LNCaP clone FGC (cell line): ENCODE measurements around the gene NAA25.
"Not testable (repeated sequence)": the region's sequence is repeated elsewhere in the genome, so short reads cannot be mapped to it uniquely, and the experiment has no call there.

Experiments
- DNase-seq: peaks from one replicate; pipeline ENCODE4 v3.0.0-alpha.2; 2011; ENCODE audit warnings: low read depth
- H3K4me3 ChIP-seq: 2 replicates; pipeline ENCODE4 v1.5.1; 2011; ENCODE audit warnings: mild to moderate bottlenecking, low read depth, low read length, control low read depth
- TF ChIP-seq, protein P1 (sequence below): IDR thresholded peaks from 2 replicates; pipeline ENCODE4 v1.5.1; 2012; ENCODE audit warnings: mild to moderate bottlenecking; ENCODE audit not compliant: control insufficient read depth, insufficient read depth; ENCODE audit errors: extremely low read depth

The NAA25 gene

DNA sequence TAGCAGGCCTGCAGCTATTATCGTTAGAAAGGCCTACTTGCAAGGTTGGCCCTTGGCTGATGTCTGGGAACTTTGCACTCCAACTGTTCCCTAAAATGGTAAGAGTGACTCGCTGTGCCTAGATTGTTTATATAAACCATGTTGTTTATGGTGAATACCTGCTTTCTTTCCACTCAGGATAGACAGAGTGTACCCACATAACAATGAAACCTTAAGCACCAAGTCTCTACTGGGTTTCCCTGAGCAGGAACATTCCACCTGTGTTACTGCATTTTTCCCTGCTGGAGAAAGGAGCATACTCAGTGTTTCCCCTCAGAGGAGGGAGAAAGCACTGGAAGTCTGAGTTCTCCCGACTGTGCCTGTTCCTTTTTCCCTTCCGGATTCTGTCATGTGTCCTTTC is 62.6 kb downstream of the NAA25 start:
- DNase-seq = no peak
- no peak overlapping the region for H3K4me3 ChIP-seq
- TF ChIP-seq, protein P1, sequence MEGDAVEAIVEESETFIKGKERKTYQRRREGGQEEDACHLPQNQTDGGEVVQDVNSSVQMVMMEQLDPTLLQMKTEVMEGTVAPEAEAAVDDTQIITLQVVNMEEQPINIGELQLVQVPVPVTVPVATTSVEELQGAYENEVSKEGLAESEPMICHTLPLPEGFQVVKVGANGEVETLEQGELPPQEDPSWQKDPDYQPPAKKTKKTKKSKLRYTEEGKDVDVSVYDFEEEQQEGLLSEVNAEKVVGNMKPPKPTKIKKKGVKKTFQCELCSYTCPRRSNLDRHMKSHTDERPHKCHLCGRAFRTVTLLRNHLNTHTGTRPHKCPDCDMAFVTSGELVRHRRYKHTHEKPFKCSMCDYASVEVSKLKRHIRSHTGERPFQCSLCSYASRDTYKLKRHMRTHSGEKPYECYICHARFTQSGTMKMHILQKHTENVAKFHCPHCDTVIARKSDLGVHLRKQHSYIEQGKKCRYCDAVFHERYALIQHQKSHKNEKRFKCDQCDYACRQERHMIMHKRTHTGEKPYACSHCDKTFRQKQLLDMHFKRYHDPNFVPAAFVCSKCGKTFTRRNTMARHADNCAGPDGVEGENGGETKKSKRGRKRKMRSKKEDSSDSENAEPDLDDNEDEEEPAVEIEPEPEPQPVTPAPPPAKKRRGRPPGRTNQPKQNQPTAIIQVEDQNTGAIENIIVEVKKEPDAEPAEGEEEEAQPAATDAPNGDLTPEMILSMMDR = no peak

DNA sequence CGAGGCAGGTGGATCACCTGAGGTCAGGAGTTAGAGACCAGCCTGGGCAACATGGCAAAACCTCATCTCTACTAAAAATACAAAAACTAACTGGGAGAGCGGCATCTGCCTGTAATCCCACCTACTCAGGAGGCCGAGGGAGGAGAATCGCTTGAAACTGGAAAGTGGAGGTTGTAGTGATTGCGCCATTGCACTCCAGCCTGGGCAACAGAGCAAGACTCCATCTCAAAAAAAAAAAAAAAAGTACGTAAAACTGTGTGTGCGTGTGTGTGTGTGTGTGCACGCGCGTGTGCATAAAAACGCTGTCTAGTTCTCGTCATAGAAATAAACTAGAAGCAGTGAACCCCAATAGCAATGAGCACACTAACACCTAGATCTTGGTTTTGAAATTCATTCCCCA is 72.0 kb downstream of the NAA25 start:
- DNase-seq, H3K4me3 ChIP-seq: not testable (repeated sequence)

DNA sequence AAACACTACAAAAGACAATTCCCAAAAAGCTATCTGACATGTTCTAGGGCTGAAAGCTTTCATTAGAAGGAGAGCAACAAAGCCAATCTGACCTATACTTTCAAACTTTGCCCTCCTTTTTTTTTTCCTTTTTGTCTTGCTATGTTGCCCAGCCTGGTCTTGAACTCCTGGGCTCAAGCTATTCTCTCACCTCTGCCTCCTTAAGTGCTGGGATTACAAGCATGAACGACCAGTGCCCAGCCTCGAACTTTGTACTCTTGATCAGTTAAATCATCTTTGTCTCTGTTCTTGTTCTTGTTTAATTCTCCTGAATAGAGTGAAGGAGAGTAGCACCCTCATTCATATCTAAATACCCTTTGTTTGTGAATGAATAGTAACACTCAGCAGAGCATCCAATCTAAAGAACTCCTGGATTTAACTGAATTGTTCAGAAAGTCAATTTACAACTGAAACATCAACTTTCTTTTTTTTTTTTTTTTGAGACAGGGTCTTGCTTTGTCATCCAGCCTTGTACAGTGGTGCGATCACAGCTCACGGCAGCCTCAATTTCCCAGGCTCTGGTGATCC is 73.3 kb downstream of the NAA25 start:
- DNase-seq = no peak
- TF ChIP-seq, protein P1 = no peak
- H3K4me3 ChIP-seq = no peak overlapping the region

DNA sequence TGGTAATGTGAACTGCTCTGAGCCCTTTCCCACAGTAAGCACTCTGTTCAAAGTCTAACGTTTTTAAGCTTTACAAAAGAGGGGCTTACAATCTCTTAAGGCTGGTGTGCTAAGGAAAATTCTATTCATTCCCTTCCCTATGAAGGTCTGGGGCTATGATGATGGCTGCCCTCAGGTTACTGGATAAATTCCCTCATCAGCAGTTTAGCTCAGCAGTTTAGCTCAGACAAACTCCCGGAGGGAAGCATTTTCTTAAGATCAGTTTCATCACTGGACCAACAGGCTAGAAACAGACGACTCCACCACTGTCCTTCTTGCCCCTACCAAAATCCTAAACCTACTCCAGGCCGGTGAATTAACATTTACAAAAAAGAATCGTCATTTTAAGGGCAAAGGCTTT is 76.3 kb downstream of the NAA25 start:
- TF ChIP-seq, protein P1 = no peak
- no peak for DNase-seq
- no peak overlapping the region for H3K4me3 ChIP-seq

DNA sequence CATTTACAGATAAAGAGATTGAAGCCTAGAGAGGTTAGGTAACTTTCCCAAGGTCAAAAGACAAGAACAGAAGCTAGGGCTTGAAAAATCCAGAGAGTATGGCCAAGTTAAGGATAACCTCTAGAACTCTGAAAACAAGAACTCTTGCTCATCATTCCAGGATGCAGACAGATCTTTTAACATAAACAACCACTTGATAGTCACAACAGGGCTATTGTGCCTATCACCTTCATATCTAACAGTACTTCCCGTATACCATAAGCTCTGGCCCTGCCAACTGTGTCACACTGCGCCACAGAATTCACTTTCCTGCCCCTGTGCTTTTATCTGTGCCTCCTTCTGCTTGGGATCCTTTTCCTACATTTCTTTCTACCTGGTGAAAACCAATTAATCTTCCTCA is 77.1 kb downstream of the NAA25 start:
- no peak overlapping the region for H3K4me3 ChIP-seq
- no peak for DNase-seq
- TF ChIP-seq, protein P1 = no peak

DNA sequence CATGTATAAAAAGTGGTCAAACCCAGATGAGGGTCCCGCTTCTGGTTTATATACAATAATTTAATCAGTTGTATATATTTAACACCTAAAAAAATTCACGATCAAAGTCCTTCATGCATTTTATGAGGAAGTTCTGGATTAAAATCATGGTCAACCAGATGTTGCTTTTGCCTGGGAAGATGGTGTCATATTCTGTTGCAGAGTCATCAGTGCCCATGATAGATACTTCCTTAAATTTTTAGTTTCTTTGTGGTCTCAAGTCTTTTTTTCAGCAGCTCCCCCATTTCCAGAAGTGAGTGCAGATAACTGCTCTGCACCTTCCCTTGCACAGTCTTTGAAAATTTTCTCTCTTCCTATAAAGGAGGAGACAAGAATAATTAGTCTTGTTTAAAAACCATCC is 79.3 kb downstream of the NAA25 start:
- TF ChIP-seq, protein P1 = no peak
- H3K4me3 ChIP-seq = no peak overlapping the region
- DNase-seq = no peak

DNA sequence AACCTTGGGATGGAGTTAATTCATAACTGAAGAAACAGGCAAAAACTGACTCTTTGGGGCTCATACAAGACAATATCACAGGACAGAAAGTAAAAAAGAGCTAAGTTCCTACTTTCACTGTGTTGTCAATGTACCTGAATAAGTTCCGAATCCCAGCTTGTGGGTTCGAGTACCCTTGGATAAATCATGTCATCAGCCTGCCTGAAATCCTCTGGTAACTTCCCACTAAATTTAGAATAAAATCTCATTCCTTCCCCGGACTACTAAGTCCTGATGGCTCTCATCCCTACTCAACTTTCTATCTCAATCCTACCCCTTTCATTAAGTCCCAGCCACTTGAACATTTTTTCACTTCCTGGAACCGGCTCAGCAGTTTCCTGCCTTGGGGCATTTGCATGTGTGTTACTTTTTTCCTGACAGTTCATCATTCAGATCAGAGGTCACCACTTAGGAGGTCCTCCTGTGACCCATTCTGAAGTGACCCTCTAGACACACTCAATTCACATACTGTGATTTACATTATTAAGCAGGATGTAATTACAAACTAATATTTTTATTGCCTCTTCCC is 82.7 kb downstream of the NAA25 start:
- no peak for DNase-seq
- H3K4me3 ChIP-seq = no peak overlapping the region
- TF ChIP-seq, protein P1 = no peak
